ENCODE measurements around the gene TTLL11.

DNA sequence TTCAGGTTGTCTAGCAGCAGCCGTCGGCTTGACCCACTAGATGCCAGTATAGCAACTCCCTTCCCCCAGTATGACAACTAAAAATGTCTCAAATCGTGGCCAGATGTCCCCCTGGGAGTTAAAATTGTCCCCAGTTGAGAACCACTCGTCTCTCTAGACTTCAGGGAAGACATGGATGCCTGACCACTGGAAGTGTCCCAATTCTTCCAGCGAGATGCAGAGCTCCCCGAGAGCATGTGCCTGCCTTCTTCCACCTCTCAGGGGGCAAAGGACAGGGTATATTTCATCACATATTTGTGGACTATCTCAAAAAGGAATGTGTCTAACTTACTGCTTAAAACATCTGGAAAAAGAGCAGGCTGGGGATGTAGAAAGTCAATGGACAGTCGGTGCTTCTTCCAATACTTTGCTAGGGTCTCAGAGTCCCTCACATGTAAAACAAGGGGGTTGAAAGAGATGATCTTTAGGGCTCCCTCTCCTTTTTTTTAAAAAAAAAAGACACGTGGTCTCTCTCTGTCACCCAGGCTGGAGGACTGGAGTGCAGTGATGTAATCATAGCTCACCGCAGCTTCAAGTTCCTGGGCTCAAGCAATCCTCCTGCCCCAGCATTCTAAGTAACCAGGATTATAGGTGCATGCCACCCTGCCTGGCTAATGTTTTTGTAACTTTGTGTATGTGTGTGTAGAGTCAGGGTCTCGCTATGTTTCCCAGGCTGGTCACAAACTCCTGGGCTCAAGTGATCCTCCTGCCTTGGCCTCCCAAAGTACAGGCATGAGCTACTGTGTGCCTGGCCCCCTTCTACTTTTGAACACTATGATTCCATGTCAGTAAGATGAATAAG lies 251.1 kb downstream of the TTLL11 start:
- TF ChIP-seq POLR2A (IDR thresholded peaks at IDR 0.05), result no peak
- TF ChIP-seq, protein P1, sequence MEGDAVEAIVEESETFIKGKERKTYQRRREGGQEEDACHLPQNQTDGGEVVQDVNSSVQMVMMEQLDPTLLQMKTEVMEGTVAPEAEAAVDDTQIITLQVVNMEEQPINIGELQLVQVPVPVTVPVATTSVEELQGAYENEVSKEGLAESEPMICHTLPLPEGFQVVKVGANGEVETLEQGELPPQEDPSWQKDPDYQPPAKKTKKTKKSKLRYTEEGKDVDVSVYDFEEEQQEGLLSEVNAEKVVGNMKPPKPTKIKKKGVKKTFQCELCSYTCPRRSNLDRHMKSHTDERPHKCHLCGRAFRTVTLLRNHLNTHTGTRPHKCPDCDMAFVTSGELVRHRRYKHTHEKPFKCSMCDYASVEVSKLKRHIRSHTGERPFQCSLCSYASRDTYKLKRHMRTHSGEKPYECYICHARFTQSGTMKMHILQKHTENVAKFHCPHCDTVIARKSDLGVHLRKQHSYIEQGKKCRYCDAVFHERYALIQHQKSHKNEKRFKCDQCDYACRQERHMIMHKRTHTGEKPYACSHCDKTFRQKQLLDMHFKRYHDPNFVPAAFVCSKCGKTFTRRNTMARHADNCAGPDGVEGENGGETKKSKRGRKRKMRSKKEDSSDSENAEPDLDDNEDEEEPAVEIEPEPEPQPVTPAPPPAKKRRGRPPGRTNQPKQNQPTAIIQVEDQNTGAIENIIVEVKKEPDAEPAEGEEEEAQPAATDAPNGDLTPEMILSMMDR (IDR thresholded peaks at IDR 0.05), result no peak
